ENCODE results near the gene PSMD1. TPM values are rescaled to one million over a fixed set of nuclear protein-coding genes. Genes with fewer than 3 reads are reported as not detected.

PSMD1 gene
- total RNA-seq, 1 experiment from 2014 or later: 133 TPM

DNA sequence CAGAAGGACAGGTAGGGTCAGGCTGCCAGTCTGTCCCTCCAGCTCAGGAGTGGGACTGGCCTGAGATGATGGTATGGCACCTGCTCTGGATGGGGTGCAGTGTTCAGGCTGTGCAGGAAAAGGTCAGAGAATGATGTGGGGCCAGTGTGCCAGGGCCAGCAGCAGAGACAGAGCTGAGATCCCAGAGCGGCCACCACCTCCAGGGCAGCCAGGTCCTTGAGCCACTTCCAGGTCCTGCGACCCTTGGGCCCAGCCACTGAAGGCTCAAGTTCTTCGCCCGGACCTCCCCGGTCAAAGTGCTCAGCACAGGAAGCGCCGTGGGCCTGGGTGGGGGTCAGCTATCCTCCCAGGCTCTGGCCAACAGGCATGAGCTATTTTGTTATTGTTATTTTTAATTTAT lies 129.7 kb downstream of the PSMD1 start:
- DNase-seq (ENCODE audit: low read depth, low spot score): no peak
- no peaks in the 10 kb centered on the region for H3K27me3 ChIP-seq (ENCODE audit: insufficient read depth, low read length)
- TF ChIP-seq CBX3 (IDR thresholded peaks at IDR 0.05; ENCODE audit: low read depth) (no peak), RAD21 (IDR thresholded peaks at IDR 0.05; ENCODE audit: low read depth) (no peak)
- no peak overlapping the region for H3K4me2 ChIP-seq (ENCODE audit: low read length)
- no peaks in the 10 kb centered on the region for H3K9me2 ChIP-seq (ENCODE audit: insufficient read depth)
- no peaks in the 10 kb centered on the region for H3K79me2 ChIP-seq (ENCODE audit: insufficient read depth, low read length)
- no peak overlapping the region for H3K27ac ChIP-seq (ENCODE audit: low read depth, low read length)
- BruUV-seq (replicated peaks): no TSS peak
- H2AFZ ChIP-seq (ENCODE audit: low read depth, low read length, poor library complexity, severe bottlenecking): no peak overlapping the region
- no peak overlapping the region for H3K4me3 ChIP-seq (replicated peaks in 1 of 2; ENCODE audit: low read depth in 1 of 2, low read length in 2 of 2)
- ChIA-PET CTCF (no interaction called here), POLR2A (no interaction called here), RAD21 (ENCODE audit: low non-redundant PET in 1 of 2, low total read pairs in 2 of 2, uncharacterized antibody in 2 of 2, unreplicated experiment in 2 of 2) (no interaction called here)
- peaks cover 2 to 22% of the 10 kb centered on the region in 2 experiments; a peak in 3 of 4 replicates for H3K4me1 ChIP-seq (ENCODE audit: control insufficient read depth in 1 of 2, insufficient read depth in 2 of 2, low read length in 2 of 2)
- no peaks in the 10 kb centered on the region for H4K20me1 ChIP-seq (ENCODE audit: insufficient read depth)
- ATAC-seq: no peak
- H3K9ac ChIP-seq (ENCODE audit: low read length): no peak overlapping the region
- intact Hi-C loops (cut with micrococcal nuclease): no loop called here
- no peaks in the 10 kb centered on the region for H3K9me3 ChIP-seq (ENCODE audit: control insufficient read depth in 1 of 2, insufficient read depth in 1 of 2, low read depth in 1 of 2, low read length in 2 of 2)
- H3K36me3 ChIP-seq (ENCODE audit: control insufficient read depth in 1 of 2, insufficient read depth in 2 of 2, low read length in 2 of 2): no peaks in the 10 kb centered on the region

DNA sequence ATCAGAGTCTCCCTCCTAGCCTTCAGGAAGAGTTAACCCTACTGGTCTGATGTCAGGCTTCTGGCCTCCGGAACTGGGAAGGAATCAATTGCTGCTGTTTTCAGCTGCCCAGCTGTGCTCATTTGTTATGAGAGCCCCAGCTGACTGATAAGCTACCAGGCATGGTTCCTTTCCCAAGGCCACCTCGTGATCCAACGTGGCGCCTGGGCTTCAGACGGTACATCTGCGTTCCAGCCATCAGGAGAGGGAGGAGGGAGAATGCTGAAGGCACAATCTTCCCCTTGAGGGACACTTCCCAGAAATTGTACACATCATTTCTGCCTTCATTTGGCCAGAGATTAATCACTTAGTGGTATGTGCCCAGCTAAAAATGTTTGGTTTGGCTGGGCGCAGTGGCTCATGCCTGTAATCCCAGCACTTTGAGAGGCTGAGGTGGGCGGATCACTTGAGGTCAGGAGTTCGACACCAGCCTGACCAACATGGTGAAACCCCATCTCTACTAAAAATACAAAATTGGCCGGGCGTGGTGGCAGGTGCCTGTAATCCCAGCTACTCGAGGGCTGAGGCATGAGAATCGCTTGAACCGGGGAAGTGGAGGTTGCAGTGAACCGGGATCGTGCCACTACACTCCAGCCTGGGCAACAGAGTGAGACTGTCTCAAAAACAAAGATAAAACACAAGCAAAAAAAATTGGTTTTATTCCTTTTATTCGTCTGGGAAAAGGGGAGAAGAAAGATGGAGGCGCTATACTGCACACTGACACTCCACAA lies 131.3 kb downstream of the PSMD1 start:
- Histone ChIP-seq H3K9me2 (ENCODE audit: insufficient read depth) (no peaks in the 10 kb centered on the region), H3K4me3 (replicated peaks in 1 of 2; ENCODE audit: low read depth in 1 of 2, low read length in 2 of 2) (no peak overlapping the region), H3K79me2 (ENCODE audit: insufficient read depth, low read length) (no peaks in the 10 kb centered on the region), H2AFZ (ENCODE audit: low read depth, low read length, poor library complexity, severe bottlenecking) (no peak overlapping the region), H4K20me1 (ENCODE audit: insufficient read depth) (no peaks in the 10 kb centered on the region), H3K27ac (ENCODE audit: low read depth, low read length) (no peak overlapping the region), H3K4me1 (ENCODE audit: control insufficient read depth in 1 of 2, insufficient read depth in 2 of 2, low read length in 2 of 2) (peaks cover 0 to 6% of the 10 kb centered on the region in 2 experiments; a peak in 1 of 4 replicates), H3K4me2 (ENCODE audit: low read length) (no peak overlapping the region), H3K9ac (ENCODE audit: low read length) (no peak overlapping the region), H3K9me3 (ENCODE audit: control insufficient read depth in 1 of 2, insufficient read depth in 1 of 2, low read depth in 1 of 2, low read length in 2 of 2) (no peaks in the 10 kb centered on the region), H3K36me3 (ENCODE audit: control insufficient read depth in 1 of 2, insufficient read depth in 2 of 2, low read length in 2 of 2) (no peaks in the 10 kb centered on the region), H3K27me3 (ENCODE audit: insufficient read depth, low read length) (no peaks in the 10 kb centered on the region)
- TF ChIP-seq, protein P1, sequence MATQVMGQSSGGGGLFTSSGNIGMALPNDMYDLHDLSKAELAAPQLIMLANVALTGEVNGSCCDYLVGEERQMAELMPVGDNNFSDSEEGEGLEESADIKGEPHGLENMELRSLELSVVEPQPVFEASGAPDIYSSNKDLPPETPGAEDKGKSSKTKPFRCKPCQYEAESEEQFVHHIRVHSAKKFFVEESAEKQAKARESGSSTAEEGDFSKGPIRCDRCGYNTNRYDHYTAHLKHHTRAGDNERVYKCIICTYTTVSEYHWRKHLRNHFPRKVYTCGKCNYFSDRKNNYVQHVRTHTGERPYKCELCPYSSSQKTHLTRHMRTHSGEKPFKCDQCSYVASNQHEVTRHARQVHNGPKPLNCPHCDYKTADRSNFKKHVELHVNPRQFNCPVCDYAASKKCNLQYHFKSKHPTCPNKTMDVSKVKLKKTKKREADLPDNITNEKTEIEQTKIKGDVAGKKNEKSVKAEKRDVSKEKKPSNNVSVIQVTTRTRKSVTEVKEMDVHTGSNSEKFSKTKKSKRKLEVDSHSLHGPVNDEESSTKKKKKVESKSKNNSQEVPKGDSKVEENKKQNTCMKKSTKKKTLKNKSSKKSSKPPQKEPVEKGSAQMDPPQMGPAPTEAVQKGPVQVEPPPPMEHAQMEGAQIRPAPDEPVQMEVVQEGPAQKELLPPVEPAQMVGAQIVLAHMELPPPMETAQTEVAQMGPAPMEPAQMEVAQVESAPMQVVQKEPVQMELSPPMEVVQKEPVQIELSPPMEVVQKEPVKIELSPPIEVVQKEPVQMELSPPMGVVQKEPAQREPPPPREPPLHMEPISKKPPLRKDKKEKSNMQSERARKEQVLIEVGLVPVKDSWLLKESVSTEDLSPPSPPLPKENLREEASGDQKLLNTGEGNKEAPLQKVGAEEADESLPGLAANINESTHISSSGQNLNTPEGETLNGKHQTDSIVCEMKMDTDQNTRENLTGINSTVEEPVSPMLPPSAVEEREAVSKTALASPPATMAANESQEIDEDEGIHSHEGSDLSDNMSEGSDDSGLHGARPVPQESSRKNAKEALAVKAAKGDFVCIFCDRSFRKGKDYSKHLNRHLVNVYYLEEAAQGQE (IDR thresholded peaks at IDR 0.05; ENCODE audit: low read depth): no peak
- no peak for TF ChIP-seq TCF7L2 (IDR thresholded peaks at IDR 0.05; ENCODE audit: borderline replicate concordance, extremely low read depth, insufficient read depth, insufficient read length)
- TF ChIP-seq SIN3A (IDR thresholded peaks at IDR 0.05; ENCODE audit: low read depth): no peak
- TF ChIP-seq, protein P2, sequence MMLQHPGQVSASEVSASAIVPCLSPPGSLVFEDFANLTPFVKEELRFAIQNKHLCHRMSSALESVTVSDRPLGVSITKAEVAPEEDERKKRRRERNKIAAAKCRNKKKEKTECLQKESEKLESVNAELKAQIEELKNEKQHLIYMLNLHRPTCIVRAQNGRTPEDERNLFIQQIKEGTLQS (IDR thresholded peaks at IDR 0.05): no peak
- TF ChIP-seq SP1 (IDR thresholded peaks at IDR 0.05; ENCODE audit: low read depth): no peak
- TF ChIP-seq, protein P3, sequence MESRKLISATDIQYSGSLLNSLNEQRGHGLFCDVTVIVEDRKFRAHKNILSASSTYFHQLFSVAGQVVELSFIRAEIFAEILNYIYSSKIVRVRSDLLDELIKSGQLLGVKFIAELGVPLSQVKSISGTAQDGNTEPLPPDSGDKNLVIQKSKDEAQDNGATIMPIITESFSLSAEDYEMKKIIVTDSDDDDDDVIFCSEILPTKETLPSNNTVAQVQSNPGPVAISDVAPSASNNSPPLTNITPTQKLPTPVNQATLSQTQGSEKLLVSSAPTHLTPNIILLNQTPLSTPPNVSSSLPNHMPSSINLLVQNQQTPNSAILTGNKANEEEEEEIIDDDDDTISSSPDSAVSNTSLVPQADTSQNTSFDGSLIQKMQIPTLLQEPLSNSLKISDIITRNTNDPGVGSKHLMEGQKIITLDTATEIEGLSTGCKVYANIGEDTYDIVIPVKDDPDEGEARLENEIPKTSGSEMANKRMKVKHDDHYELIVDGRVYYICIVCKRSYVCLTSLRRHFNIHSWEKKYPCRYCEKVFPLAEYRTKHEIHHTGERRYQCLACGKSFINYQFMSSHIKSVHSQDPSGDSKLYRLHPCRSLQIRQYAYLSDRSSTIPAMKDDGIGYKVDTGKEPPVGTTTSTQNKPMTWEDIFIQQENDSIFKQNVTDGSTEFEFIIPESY (IDR thresholded peaks at IDR 0.05; ENCODE audit: extremely low read depth, insufficient replicate concordance, low read length): no peak
- no peak for TF ChIP-seq ELF1 (IDR thresholded peaks at IDR 0.05; ENCODE audit: borderline replicate concordance, low read depth)
- no peak for TF ChIP-seq SRF (IDR thresholded peaks at IDR 0.05; ENCODE audit: low read depth)
- TF ChIP-seq POLR2A (IDR thresholded peaks at IDR 0.05; ENCODE audit: borderline replicate concordance, extremely low read depth, insufficient read depth, insufficient read length): no peak
- no peak for TF ChIP-seq FOSL1 (IDR thresholded peaks at IDR 0.05; ENCODE audit: low read depth)
- no peak for TF ChIP-seq YY1 (IDR thresholded peaks at IDR 0.05; ENCODE audit: extremely low read depth, insufficient replicate concordance, low read depth, low read length)
- TF ChIP-seq EZH2phosphoT487 (IDR thresholded peaks at IDR 0.05; ENCODE audit: borderline replicate concordance): no peak
- no peak for TF ChIP-seq CEBPB (IDR thresholded peaks at IDR 0.05; ENCODE audit: low read depth)
- intact Hi-C loops (cut with micrococcal nuclease): no loop called here
- ChIA-PET RAD21 (ENCODE audit: low non-redundant PET in 1 of 2, low total read pairs in 2 of 2, uncharacterized antibody in 2 of 2, unreplicated experiment in 2 of 2) (no interaction called here), CTCF (no interaction called here), POLR2A (no interaction called here)
- no peak for DNase-seq (ENCODE audit: low read depth, low spot score)
- ATAC-seq: no peak
- BruUV-seq (replicated peaks): no TSS peak
